Thyroid gland (tissue), 4 donors: ENCODE data around the gene PEX14. TPM values are rescaled to one million over a fixed set of nuclear protein-coding genes. Genes with fewer than 3 reads are reported as not detected.

ENCODE experiments used
- DNase-seq, 2 donors: peaks; one replicate each; pipeline ENCODE4 v3.0.0-alpha.2; 2019
- H3K27ac ChIP-seq, 3 donors: fragments of 200-600 bp; sonication (generic); 1 replicate in 2 of 3; 2 replicates in 1 of 3; pipeline ENCODE4 v1.5.1; 2016 to 2019; ENCODE audit warnings: mild to moderate bottlenecking in 1 of 3, moderate library complexity in 1 of 3
- H3K27me3 ChIP-seq: fragments of 200-600 bp; sonication (generic); one replicate; pipeline ENCODE4 v1.5.1; 2019
- H3K36me3 ChIP-seq, 2 donors: fragments of 200-600 bp; sonication (generic); one replicate each; pipeline ENCODE4 v1.5.1; 2016 to 2019
- H3K4me1 ChIP-seq, 2 donors: fragments of 200-600 bp; sonication (generic); one replicate each; pipeline ENCODE4 v1.5.1; 2017 to 2019
- H3K4me3 ChIP-seq, 3 donors: fragments of 200-600 bp; sonication (generic); replicated peaks in 1 of 3; 1 replicate in 2 of 3; 2 replicates in 1 of 3; pipeline ENCODE4 v1.5.1; 2016; ENCODE audit warnings: mild to moderate bottlenecking in 1 of 3
- H3K9me3 ChIP-seq: fragments of 200-600 bp; sonication (generic); one replicate; pipeline ENCODE4 v1.5.1; 2017
- CTCF ChIP-seq, 6 experiments: fragments of 200-600 bp in 3 of 6; fragments of 450-650 bp in 3 of 6; sonication (generic) in 3 of 6; IDR thresholded peaks; one replicate each; pipeline ENCODE4 v1.5.1; 2016 to 2019; ENCODE audit warnings: antibody characterized with exemption in 6 of 6, mild to moderate bottlenecking in 2 of 6, inconsistent platforms in 1 of 6, moderate library complexity in 1 of 6
- POLR2A ChIP-seq, 2 donors: fragments of 450-650 bp; IDR thresholded peaks; one replicate each; pipeline ENCODE4 v1.6.1; 2017; ENCODE audit warnings: antibody characterized with exemption in 2 of 2, mild to moderate bottlenecking in 2 of 2, moderate library complexity in 1 of 2
- WGBS, 2 donors: methylation state at CpG; one replicate each; pipeline ENCODE4 v1.1.5; 2017; 5-methylcytosine and 5-hydroxymethylcytosine counted together
- intact Hi-C: fragments of 100-400 bp; cut with DNase I; formaldehyde crosslinking; loops from one replicate; pipeline ENCODE4 v1.15.1; 2023
- small RNA-seq: library from RNA; depleted of rRNA; stranded (forward); fragments of <200 nt; gene quantifications from one replicate; pipeline ENCODE3, GENCODE V24; 2016
- total RNA-seq, 4 donors: library from RNA; depleted of rRNA; stranded (reverse); fragments of >200 nt; gene quantifications; one replicate each; pipeline ENCODE4 v1.2.3, GENCODE V29; 2016

PEX14 gene
- total RNA-seq, 4 donors from 2014 or later = 14.0 to 28.4 (median 20.7) TPM

- WGBS, 2 donors = 54 to 77% methylated on average over 19 to 21 of the region's 27 CpGs
- DNase-seq = peak; percentile 93 to 94
- Histone ChIP-seq H3K9me3 (no peaks in the 10 kb centered on the region), H3K4me1 (peaks cover 78% of the 10 kb centered on the region in 2 donors), H3K4me3 (no peak overlapping the region), H3K36me3 (no peaks in the 10 kb centered on the region), H3K27ac (peak overlapping the region; percentile 59 to 81 (median 67)), H3K27me3 (no peaks in the 10 kb centered on the region)
- no peak for TF ChIP-seq CTCF (IDR thresholded peaks at IDR 0.05)
- TF ChIP-seq POLR2A (IDR thresholded peaks at IDR 0.05) = no peak
- intact Hi-C loops = no loop called here
Observed at GRCh38 chr1:10677491-10678391, 203.0 kb downstream of the PEX14 start.

GRCh38 chr1:10678402-10678801 lies 203.7 kb downstream of the PEX14 start:
- 90 to 92% methylated on average over 21 to 23 of the region's 23 CpGs for WGBS, 2 donors
- no peak overlapping the region for H3K4me3 ChIP-seq
- H3K27me3 ChIP-seq = no peaks in the 10 kb centered on the region
- no peaks in the 10 kb centered on the region for H3K9me3 ChIP-seq
- no peak for DNase-seq
- TF ChIP-seq POLR2A (IDR thresholded peaks at IDR 0.05) (no peak), CTCF (IDR thresholded peaks at IDR 0.05) (no peak)
- intact Hi-C loops = no loop called here
- no peaks in the 10 kb centered on the region for H3K36me3 ChIP-seq
- peak overlapping the region in 1 of 3 donors; percentile 67 for H3K27ac ChIP-seq
- H3K4me1 ChIP-seq = peaks cover 74 to 79% of the 10 kb centered on the region in 2 donors

GRCh38 chr1:10678852-10679251 lies 204.1 kb downstream of the PEX14 start:
- WGBS, 2 donors = 93 to 95% methylated on average over 11 of the region's 11 CpGs
- no peak overlapping the region for H3K27ac ChIP-seq

GRCh38 chr1:10679496-10680220 lies 204.9 kb downstream of the PEX14 start:
- H3K4me1 ChIP-seq = peaks cover 62 to 71% of the 10 kb centered on the region in 2 donors
- H3K4me3 ChIP-seq = no peak overlapping the region
- no peaks in the 10 kb centered on the region for H3K36me3 ChIP-seq
- DNase-seq = peak; percentile 67
- no peaks in the 10 kb centered on the region for H3K9me3 ChIP-seq
- no peak overlapping the region for H3K27ac ChIP-seq
- 43 to 49% methylated on average over 8 of the region's 9 CpGs for WGBS, 2 donors
- intact Hi-C loops = no loop called here
- no peak for TF ChIP-seq POLR2A (IDR thresholded peaks at IDR 0.05)
- no peak for TF ChIP-seq CTCF (IDR thresholded peaks at IDR 0.05)
- no peaks in the 10 kb centered on the region for H3K27me3 ChIP-seq

More at GRCh38 chr1:10678852-10679251, 204.1 kb downstream of the PEX14 start:
- intact Hi-C loops = no loop called here
- no peak for DNase-seq
- Histone ChIP-seq H3K27me3 (no peaks in the 10 kb centered on the region), H3K4me3 (no peak overlapping the region), H3K4me1 (peaks cover 70 to 75% of the 10 kb centered on the region in 2 donors), H3K36me3 (no peaks in the 10 kb centered on the region), H3K9me3 (no peaks in the 10 kb centered on the region)
- TF ChIP-seq POLR2A (IDR thresholded peaks at IDR 0.05) (no peak), CTCF (IDR thresholded peaks at IDR 0.05) (no peak)

Small RNA genes within 50 kb of the gene (small RNA-seq; reads per million reads assigned to genes)
- not detected for gene RN7SL614P

Other genes with a start within 250 kb of the PEX14 start
- gene PGD, start 75.9 kb upstream of the PEX14 start, total RNA-seq = 100 to 1,000 TPM; 153 to 357 (median 196) TPM
- 10 to 100 TPM in 2 of 4 donors, 1 to 10 TPM in 2; 5.8 to 22.4 (median 11.4) TPM for gene CENPS, start 44.5 kb upstream of the PEX14 start, total RNA-seq
- gene CORT, start 24.9 kb upstream of the PEX14 start, total RNA-seq = under 1 TPM in 2 of 4 donors, not detected in 2; 0.54 to 0.89 TPM
- gene DFFA, start 2.4 kb upstream of the PEX14 start, total RNA-seq = 10 to 100 TPM; 24.2 to 30.3 (median 27.5) TPM